GM23338 (cell line): Measurements from ENCODE around the gene PTGDS. TPM values are rescaled to one million over a fixed set of nuclear protein-coding genes. Genes with fewer than 3 reads are reported as not detected.

Experiments
- ATAC-seq: fragments of 200-7000 bp; cut with Tn5 transposase; 3 replicates; pipeline ENCODE4 v1.9.1; 2020
- DNase-seq: peaks from one replicate; pipeline ENCODE4 v3.0.0-alpha.2; 2015; ENCODE audit warnings: low spot score
- H2AFZ ChIP-seq: fragments of 200-600 bp; sonication (generic); 2 replicates; pipeline ENCODE4 v1.8.0; 2016; ENCODE audit warnings: antibody characterized with exemption, mild to moderate bottlenecking, moderate library complexity
- H3F3A ChIP-seq: fragments of 200-600 bp; sonication (generic); replicated peaks from 2 replicates; pipeline ENCODE4 v1.8.0; 2017; ENCODE audit warnings: antibody characterized with exemption, mixed run types, low read depth
- H3K27ac ChIP-seq: fragments of 200-600 bp; sonication (generic); 2 replicates; pipeline ENCODE4 v1.6.1; 2016; ENCODE audit warnings: low read depth
- H3K27me3 ChIP-seq: fragments of 200-600 bp; sonication (generic); 2 replicates; pipeline ENCODE4 v1.8.0; 2016; ENCODE audit warnings: mild to moderate bottlenecking, mixed run types, moderate library complexity; ENCODE audit not compliant: insufficient read depth
- H3K36me3 ChIP-seq: fragments of 200-600 bp; sonication (generic); 2 replicates; pipeline ENCODE4 v1.8.0; 2016; ENCODE audit warnings: mild to moderate bottlenecking; ENCODE audit not compliant: insufficient read depth
- H3K4me1 ChIP-seq: fragments of 200-600 bp; sonication (generic); 2 replicates; pipeline ENCODE4 v1.8.0; 2016; ENCODE audit warnings: mild to moderate bottlenecking, moderate library complexity; ENCODE audit not compliant: insufficient read depth
- H3K4me2 ChIP-seq: fragments of 200-600 bp; sonication (generic); 2 replicates; pipeline ENCODE4 v1.7.1; 2017; ENCODE audit warnings: mixed run types
- H3K4me3 ChIP-seq: fragments of 200-600 bp; sonication (generic); 2 replicates; pipeline ENCODE4 v1.6.1; 2016; ENCODE audit warnings: mixed run types
- H3K79me2 ChIP-seq: fragments of 200-600 bp; sonication (generic); replicated peaks from 2 replicates; pipeline ENCODE4 v1.8.0; 2017; ENCODE audit warnings: mild to moderate bottlenecking; ENCODE audit not compliant: insufficient read depth
- H3K9me2 ChIP-seq: fragments of 200-600 bp; sonication (generic); 2 replicates; pipeline ENCODE4 v1.8.0; 2017; ENCODE audit not compliant: insufficient read depth
- H4K20me1 ChIP-seq: fragments of 200-600 bp; sonication (generic); replicated peaks from 2 replicates; pipeline ENCODE4 v1.8.0; 2017; ENCODE audit warnings: mild to moderate bottlenecking; ENCODE audit not compliant: insufficient read depth
- H3K27ac Mint-ChIP-seq: 2 replicates; pipeline ENCODE4 v1.8.0; 2020; ENCODE audit warnings: inconsistent platforms, mild to moderate bottlenecking, moderate library complexity, mixed read lengths
- H3K27me3 Mint-ChIP-seq: 3 replicates; pipeline ENCODE4 v1.8.0; 2022; ENCODE audit warnings: low read depth, mild to moderate bottlenecking, moderate library complexity, mixed read lengths, inconsistent platforms; ENCODE audit not compliant: insufficient read depth, poor library complexity
- H3K36me3 Mint-ChIP-seq: 3 replicates; pipeline ENCODE4 v1.8.0; 2021; ENCODE audit warnings: low read depth, mild to moderate bottlenecking, inconsistent platforms, moderate library complexity, mixed read lengths
- H3K4me1 Mint-ChIP-seq: 3 replicates; pipeline ENCODE4 v1.8.0; 2020; ENCODE audit warnings: mild to moderate bottlenecking, inconsistent platforms, mixed read lengths
- H3K4me3 Mint-ChIP-seq: 3 replicates; pipeline ENCODE4 v1.8.0; 2021; ENCODE audit warnings: moderate library complexity, mild to moderate bottlenecking, inconsistent platforms, mixed read lengths
- H3K9me3 Mint-ChIP-seq: 3 replicates; pipeline ENCODE4 v1.8.0; 2020; ENCODE audit warnings: moderate library complexity, mild to moderate bottlenecking, inconsistent platforms, mixed read lengths
- CREB1 ChIP-seq: fragments of 250-450 bp; sonication (Bioruptor Pico); IDR thresholded peaks from 2 replicates; pipeline ENCODE4 v1.5.0; 2020; ENCODE audit warnings: low read depth, mild to moderate bottlenecking, moderate library complexity
- EZH2 ChIP-seq: fragments of 200-600 bp; sonication (generic); IDR thresholded peaks from one replicate; pipeline ENCODE4 v1.8.0; 2017; ENCODE audit warnings: antibody characterized with exemption, mild to moderate bottlenecking, low read depth; ENCODE audit not compliant: unreplicated experiment
- EZH2phosphoT487 ChIP-seq: fragments of 200-600 bp; sonication (generic); IDR thresholded peaks from one replicate; pipeline ENCODE4 v1.8.1; 2018; ENCODE audit warnings: antibody characterized with exemption; ENCODE audit not compliant: unreplicated experiment
- JUNB ChIP-seq: IDR thresholded peaks from one replicate; pipeline ENCODE4 v1.6.1; 2016; ENCODE audit warnings: antibody characterized with exemption; ENCODE audit not compliant: unreplicated experiment
- NANOG ChIP-seq: IDR thresholded peaks from 2 replicates; pipeline ENCODE4 v1.6.1; 2016; ENCODE audit warnings: antibody characterized with exemption, borderline replicate concordance
- POLR2AphosphoS5 ChIP-seq: IDR thresholded peaks from 2 replicates; pipeline ENCODE4 v1.6.1; 2016; ENCODE audit warnings: antibody characterized with exemption, low read depth
- STAT1 ChIP-seq: IDR thresholded peaks from one replicate; pipeline ENCODE4 v1.6.1; 2016; ENCODE audit warnings: antibody characterized with exemption; ENCODE audit not compliant: unreplicated experiment
- ZNF114 ChIP-seq: fragments of 250-450 bp; sonication (Bioruptor Pico); IDR thresholded peaks from 2 replicates; pipeline ENCODE4 v1.5.0; 2020; ENCODE audit warnings: mild to moderate bottlenecking, moderate library complexity
- ZNF331 ChIP-seq: fragments of 250-450 bp; sonication (Bioruptor Pico); IDR thresholded peaks from 2 replicates; pipeline ENCODE4 v1.5.0; 2020; ENCODE audit warnings: low read depth, mild to moderate bottlenecking, moderate library complexity
- polyA plus RNA-seq: library from polyadenylated mRNA; unstranded; fragments of >200 nt; fragmentation: Nextera tagmentation; extraction: Ambion mirVana; gene quantifications from 2 replicates; pipeline ENCODE4 v1.2.1, GENCODE V29; 2016
- total RNA-seq: library from RNA; depleted of rRNA; stranded (reverse); fragments of >200 nt; shearing (Covaris generic); gene quantifications from 2 replicates; pipeline ENCODE4 v1.2.3, GENCODE V29; 2014
- TF ChIP-seq, protein P1 (sequence below): IDR thresholded peaks from one replicate; pipeline ENCODE4 v1.6.1; 2018; ENCODE audit warnings: antibody characterized with exemption; ENCODE audit not compliant: unreplicated experiment
- TF ChIP-seq, protein P2 (sequence below), 2 experiments: fragments of 200-600 bp in 1 of 2; sonication (generic) in 1 of 2; conservative IDR thresholded peaks; 2 replicates each; pipeline versions ENCODE4 v1.5.1 to v1.6.1; 2016 to 2017; ENCODE audit warnings: antibody characterized with exemption in 2 of 2, low read depth in 2 of 2, mild to moderate bottlenecking in 2 of 2, moderate library complexity in 1 of 2
- TF ChIP-seq, protein P3 (sequence below): IDR thresholded peaks from 2 replicates; pipeline ENCODE4 v1.6.1; 2016; ENCODE audit warnings: antibody characterized with exemption
- TF ChIP-seq, protein P4 (sequence below): fragments of 250-450 bp; sonication (Bioruptor Pico); IDR thresholded peaks from 2 replicates; pipeline ENCODE4 v1.5.0; 2020; ENCODE audit warnings: mild to moderate bottlenecking, moderate library complexity

Gene PTGDS
- total and polyA plus RNA-seq, 2 experiments from 2014 or later = 1.9 to 3.1 TPM

- 0 out of 2 replicates have a peak, but pooled peaks cover 3% of the 10 kb centered on the region for H3F3A ChIP-seq
- H2AFZ ChIP-seq = no peak overlapping the region
Observed at GRCh38 chr9:137021568-137021978, 44.3 kb downstream of the PTGDS start.

More at GRCh38 chr9:137021568-137021978, 44.3 kb downstream of the PTGDS start:
- H3K27me3 ChIP-seq = peaks cover under 1% of the 10 kb centered on the region; the same call in 1 of the 2 replicates
- ATAC-seq (no peak), DNase-seq (no peak)
- no peaks in the 10 kb centered on the region for H3K36me3 ChIP-seq
- H3K27ac ChIP-seq = no peak overlapping the region
- no peak overlapping the region for H3K4me2 ChIP-seq
- H4K20me1 ChIP-seq = no peaks in the 10 kb centered on the region
- 0 out of 3 replicates have a peak, but pooled peaks cover 2% of the 10 kb centered on the region for H3K36me3 Mint-ChIP-seq
- no peak overlapping the region for H3K4me3 Mint-ChIP-seq
- TF ChIP-seq ZNF331 (CRISPR knock-in tag) (no peak), EZH2 (no peak), EZH2phosphoT487 (no peak), CREB1 (no peak), ZNF114 (CRISPR knock-in tag) (no peak), STAT1 (no peak), POLR2AphosphoS5 (no peak), NANOG (no peak), JUNB (no peak)
- TF ChIP-seq, protein P1, sequence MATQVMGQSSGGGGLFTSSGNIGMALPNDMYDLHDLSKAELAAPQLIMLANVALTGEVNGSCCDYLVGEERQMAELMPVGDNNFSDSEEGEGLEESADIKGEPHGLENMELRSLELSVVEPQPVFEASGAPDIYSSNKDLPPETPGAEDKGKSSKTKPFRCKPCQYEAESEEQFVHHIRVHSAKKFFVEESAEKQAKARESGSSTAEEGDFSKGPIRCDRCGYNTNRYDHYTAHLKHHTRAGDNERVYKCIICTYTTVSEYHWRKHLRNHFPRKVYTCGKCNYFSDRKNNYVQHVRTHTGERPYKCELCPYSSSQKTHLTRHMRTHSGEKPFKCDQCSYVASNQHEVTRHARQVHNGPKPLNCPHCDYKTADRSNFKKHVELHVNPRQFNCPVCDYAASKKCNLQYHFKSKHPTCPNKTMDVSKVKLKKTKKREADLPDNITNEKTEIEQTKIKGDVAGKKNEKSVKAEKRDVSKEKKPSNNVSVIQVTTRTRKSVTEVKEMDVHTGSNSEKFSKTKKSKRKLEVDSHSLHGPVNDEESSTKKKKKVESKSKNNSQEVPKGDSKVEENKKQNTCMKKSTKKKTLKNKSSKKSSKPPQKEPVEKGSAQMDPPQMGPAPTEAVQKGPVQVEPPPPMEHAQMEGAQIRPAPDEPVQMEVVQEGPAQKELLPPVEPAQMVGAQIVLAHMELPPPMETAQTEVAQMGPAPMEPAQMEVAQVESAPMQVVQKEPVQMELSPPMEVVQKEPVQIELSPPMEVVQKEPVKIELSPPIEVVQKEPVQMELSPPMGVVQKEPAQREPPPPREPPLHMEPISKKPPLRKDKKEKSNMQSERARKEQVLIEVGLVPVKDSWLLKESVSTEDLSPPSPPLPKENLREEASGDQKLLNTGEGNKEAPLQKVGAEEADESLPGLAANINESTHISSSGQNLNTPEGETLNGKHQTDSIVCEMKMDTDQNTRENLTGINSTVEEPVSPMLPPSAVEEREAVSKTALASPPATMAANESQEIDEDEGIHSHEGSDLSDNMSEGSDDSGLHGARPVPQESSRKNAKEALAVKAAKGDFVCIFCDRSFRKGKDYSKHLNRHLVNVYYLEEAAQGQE = no peak
- TF ChIP-seq, protein P2, sequence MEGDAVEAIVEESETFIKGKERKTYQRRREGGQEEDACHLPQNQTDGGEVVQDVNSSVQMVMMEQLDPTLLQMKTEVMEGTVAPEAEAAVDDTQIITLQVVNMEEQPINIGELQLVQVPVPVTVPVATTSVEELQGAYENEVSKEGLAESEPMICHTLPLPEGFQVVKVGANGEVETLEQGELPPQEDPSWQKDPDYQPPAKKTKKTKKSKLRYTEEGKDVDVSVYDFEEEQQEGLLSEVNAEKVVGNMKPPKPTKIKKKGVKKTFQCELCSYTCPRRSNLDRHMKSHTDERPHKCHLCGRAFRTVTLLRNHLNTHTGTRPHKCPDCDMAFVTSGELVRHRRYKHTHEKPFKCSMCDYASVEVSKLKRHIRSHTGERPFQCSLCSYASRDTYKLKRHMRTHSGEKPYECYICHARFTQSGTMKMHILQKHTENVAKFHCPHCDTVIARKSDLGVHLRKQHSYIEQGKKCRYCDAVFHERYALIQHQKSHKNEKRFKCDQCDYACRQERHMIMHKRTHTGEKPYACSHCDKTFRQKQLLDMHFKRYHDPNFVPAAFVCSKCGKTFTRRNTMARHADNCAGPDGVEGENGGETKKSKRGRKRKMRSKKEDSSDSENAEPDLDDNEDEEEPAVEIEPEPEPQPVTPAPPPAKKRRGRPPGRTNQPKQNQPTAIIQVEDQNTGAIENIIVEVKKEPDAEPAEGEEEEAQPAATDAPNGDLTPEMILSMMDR (conservative IDR thresholded peaks at IDR 0.05; ENCODE audit: low read depth in 2 of 2) = no peak
- TF ChIP-seq, protein P3, sequence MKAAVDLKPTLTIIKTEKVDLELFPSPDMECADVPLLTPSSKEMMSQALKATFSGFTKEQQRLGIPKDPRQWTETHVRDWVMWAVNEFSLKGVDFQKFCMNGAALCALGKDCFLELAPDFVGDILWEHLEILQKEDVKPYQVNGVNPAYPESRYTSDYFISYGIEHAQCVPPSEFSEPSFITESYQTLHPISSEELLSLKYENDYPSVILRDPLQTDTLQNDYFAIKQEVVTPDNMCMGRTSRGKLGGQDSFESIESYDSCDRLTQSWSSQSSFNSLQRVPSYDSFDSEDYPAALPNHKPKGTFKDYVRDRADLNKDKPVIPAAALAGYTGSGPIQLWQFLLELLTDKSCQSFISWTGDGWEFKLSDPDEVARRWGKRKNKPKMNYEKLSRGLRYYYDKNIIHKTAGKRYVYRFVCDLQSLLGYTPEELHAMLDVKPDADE = no peak
- TF ChIP-seq, protein P4, sequence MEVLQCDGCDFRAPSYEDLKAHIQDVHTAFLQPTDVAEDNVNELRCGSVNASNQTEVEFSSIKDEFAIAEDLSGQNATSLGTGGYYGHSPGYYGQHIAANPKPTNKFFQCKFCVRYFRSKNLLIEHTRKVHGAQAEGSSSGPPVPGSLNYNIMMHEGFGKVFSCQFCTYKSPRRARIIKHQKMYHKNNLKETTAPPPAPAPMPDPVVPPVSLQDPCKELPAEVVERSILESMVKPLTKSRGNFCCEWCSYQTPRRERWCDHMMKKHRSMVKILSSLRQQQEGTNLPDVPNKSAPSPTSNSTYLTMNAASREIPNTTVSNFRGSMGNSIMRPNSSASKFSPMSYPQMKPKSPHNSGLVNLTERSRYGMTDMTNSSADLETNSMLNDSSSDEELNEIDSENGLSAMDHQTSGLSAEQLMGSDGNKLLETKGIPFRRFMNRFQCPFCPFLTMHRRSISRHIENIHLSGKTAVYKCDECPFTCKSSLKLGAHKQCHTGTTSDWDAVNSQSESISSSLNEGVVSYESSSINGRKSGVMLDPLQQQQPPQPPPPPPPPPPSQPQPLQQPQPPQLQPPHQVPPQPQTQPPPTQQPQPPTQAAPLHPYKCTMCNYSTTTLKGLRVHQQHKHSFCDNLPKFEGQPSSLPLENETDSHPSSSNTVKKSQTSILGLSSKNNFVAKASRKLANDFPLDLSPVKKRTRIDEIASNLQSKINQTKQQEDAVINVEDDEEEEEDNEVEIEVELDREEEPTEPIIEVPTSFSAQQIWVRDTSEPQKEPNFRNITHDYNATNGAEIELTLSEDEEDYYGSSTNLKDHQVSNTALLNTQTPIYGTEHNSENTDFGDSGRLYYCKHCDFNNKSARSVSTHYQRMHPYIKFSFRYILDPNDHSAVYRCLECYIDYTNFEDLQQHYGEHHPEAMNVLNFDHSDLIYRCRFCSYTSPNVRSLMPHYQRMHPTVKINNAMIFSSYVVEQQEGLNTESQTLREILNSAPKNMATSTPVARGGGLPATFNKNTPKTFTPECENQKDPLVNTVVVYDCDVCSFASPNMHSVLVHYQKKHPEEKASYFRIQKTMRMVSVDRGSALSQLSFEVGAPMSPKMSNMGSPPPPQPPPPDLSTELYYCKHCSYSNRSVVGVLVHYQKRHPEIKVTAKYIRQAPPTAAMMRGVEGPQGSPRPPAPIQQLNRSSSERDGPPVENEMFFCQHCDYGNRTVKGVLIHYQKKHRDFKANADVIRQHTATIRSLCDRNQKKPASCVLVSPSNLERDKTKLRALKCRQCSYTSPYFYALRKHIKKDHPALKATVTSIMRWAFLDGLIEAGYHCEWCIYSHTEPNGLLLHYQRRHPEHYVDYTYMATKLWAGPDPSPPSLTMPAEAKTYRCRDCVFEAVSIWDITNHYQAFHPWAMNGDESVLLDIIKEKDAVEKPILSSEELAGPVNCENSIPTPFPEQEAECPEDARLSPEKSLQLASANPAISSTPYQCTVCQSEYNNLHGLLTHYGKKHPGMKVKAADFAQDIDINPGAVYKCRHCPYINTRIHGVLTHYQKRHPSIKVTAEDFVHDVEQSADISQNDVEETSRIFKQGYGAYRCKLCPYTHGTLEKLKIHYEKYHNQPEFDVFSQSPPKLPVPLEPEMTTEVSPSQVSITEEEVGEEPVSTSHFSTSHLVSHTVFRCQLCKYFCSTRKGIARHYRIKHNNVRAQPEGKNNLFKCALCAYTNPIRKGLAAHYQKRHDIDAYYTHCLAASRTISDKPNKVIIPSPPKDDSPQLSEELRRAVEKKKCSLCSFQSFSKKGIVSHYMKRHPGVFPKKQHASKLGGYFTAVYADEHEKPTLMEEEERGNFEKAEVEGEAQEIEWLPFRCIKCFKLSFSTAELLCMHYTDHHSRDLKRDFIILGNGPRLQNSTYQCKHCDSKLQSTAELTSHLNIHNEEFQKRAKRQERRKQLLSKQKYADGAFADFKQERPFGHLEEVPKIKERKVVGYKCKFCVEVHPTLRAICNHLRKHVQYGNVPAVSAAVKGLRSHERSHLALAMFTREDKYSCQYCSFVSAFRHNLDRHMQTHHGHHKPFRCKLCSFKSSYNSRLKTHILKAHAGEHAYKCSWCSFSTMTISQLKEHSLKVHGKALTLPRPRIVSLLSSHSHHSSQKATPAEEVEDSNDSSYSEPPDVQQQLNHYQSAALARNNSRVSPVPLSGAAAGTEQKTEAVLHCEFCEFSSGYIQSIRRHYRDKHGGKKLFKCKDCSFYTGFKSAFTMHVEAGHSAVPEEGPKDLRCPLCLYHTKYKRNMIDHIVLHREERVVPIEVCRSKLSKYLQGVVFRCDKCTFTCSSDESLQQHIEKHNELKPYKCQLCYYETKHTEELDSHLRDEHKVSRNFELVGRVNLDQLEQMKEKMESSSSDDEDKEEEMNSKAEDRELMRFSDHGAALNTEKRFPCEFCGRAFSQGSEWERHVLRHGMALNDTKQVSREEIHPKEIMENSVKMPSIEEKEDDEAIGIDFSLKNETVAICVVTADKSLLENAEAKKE (CRISPR knock-in tag) = no peak
- no peaks in the 10 kb centered on the region for H3K79me2 ChIP-seq
- no peaks in the 10 kb centered on the region; the same call in 2 of the 3 replicates for H3K4me1 Mint-ChIP-seq
- no peaks in the 10 kb centered on the region for H3K9me2 ChIP-seq
- H3K27me3 Mint-ChIP-seq = peaks cover 14% of the 10 kb centered on the region
- H3K9me3 Mint-ChIP-seq = no peaks in the 10 kb centered on the region
- H3K27ac Mint-ChIP-seq = no peak overlapping the region
- peaks cover 4% of the 10 kb centered on the region; the same call in 1 of the 2 replicates for H3K4me1 ChIP-seq
- no peak overlapping the region for H3K4me3 ChIP-seq
